Breast epithelium (tissue), 3 donors: ENCODE measurements around the gene GRK5.

Experiments
- CTCF ChIP-seq, 3 donors: fragments of 450-650 bp; IDR thresholded peaks; one replicate each; pipeline ENCODE4 v1.5.1; 2016 to 2017; ENCODE audit warnings: antibody characterized with exemption in 3 of 3, mild to moderate bottlenecking in 3 of 3, moderate library complexity in 3 of 3
- POLR2A ChIP-seq: fragments of 450-650 bp; IDR thresholded peaks from one replicate; pipeline ENCODE4 v1.6.1; 2016; ENCODE audit warnings: antibody characterized with exemption, mild to moderate bottlenecking, moderate library complexity

GRCh38 chr10:119286983-119287633 is 79.7 kb downstream of the GRK5 start:
- TF ChIP-seq CTCF (IDR thresholded peaks at IDR 0.05) (no peak), POLR2A (no peak)
